Astrocyte of the hippocampus (primary cell): ENCODE results near the gene ZNF235.
"Not testable (repeated sequence)": the region's sequence is repeated elsewhere in the genome, so short reads cannot be mapped to it uniquely, and the experiment has no call there.

ENCODE experiments used
- DNase-seq: peaks from one replicate; pipeline ENCODE4 v3.0.0; 2011; ENCODE audit warnings: low read depth, low spot score

The ZNF235 gene

DNA sequence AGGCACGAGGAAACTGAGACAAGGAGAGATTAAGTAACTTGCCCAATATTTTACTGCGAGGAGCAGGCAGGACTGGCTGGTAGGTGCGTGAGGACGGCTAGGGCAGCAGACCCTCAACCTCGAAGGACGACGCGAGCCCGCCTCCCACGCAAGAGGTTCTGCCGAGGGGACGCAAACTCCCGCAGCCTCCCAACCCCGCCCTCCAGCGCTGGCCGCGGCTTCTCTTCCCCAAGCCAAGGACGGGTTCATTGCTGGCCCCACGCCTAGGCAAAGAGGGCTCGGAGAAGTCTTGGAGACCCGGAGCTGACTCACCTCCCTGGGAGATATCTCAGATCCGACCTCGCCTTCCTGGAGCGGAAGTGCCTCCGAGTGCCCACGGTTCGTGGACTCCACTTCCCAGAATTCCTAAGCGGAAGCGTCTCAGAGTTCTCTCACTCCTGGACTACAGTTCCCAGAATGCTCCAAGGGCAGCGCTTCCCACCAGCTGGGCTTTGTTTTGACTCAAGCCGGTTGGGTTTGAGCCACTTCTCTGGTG is at the start of gene ZNF235:
Gene ZNF235 (minus strand): TSS at position 367 of the 535 bp plus-strand sequence. CDS start 1,621 bp downstream, outside the sequence.
- DNase-seq, result peak; percentile 99

DNA sequence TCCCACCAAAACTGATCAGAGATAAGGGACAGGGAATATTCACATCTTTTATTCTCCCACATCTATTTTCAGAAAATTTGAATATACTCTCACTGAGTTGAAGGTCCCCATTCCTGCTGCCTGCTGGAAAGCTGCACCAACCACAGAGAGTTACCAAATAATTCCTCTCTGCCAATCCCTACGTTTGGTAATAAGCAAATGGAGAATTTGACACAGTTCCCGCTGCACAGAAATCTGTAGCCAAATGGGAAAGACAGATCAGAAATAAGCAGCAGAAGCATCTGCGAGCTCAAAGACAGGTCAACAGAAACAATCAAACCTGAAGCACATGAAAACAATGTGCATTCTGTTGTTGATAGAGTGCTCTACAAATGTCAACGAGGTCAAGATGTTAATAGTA is 41.7 kb upstream of the ZNF235 start:
- DNase-seq, result peak; percentile 37

DNA sequence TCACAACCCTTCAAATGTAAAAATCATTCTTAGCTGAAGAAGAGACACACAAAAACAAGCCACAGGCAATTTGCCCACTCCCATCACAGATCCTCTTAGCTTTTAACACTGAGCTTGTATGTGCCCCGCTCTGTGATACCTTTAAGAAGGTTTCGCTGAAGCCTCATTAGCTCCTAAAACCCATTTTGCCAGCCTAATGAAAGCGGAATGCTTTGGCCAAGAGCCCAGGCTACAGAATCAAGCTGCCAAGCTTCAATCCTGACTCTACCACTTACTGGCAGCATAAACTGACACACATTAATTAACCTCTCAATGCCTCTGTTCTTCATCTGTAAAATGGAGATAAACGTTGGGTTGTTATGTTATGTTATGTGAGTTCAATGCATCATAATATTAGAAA is 41.1 kb upstream of the ZNF235 start:
- DNase-seq, result peak; percentile 84

- no peak for DNase-seq
Measured at GRCh38 chr19:44344255-44344654, 39.4 kb upstream of the ZNF235 start.

- no peak for DNase-seq
Measured at GRCh38 chr19:44341794-44342193, 37.0 kb upstream of the ZNF235 start.

GRCh38 chr19:44334639-44335038 is 29.8 kb upstream of the ZNF235 start:
- DNase-seq, result not testable (repeated sequence)

DNA sequence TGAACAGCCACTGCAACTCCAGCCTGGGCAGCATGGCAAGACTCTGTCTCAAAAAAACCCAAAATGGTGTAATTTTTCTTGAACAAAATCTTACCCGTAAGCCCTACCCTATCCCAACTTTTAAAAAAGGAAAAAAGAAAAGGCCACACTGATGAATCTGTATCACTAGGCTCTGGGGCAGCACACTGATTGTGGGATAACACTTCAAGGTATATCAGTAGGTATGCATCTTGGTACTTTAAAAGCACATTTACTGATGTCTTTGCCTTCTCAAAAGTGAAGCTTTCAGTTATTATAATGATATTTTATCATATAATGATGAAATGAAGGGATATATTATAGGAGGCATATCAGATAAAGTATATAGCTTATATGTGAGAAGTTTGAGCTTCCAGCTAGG is 27.3 kb upstream of the ZNF235 start:
- no peak for DNase-seq

DNA sequence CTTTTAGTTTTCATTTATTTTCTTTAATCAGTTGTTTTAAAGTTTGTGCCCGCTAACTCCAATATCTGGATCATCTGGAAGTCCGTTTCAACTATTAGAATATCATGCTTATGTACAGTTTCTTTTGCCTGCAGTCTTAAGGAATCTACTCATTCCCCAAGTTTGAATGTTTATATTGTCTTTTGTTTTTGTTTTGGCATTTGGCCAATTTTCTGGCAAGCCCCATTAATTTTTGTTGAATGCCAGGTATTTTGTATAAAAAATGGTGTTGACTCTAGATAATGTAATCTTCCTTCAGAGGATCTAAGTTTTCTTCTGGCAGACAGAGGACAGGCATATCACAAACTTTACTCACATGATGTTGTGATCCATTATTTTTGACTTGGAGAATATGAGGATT is 11.1 kb upstream of the ZNF235 start:
- peak; percentile 4 for DNase-seq

DNA sequence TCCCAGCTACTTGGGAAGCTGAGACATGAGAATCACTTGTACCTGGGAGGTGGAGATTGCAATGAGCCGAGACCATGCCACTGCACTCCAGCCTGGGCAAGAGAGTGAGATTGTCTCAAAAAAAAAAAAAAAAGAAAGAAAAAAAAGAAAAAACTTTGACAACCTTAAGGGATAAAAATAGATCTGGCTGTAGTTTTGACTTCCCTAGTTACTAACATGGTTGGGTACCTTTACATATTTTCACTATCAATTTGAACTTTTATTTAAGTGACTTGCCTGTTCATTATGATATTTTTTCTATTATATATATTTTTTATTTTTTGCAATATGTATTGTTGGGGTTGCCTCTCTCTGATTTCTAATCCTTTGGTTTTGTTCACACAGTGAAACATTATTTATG is 8.4 kb upstream of the ZNF235 start:
- DNase-seq, result no peak

DNA sequence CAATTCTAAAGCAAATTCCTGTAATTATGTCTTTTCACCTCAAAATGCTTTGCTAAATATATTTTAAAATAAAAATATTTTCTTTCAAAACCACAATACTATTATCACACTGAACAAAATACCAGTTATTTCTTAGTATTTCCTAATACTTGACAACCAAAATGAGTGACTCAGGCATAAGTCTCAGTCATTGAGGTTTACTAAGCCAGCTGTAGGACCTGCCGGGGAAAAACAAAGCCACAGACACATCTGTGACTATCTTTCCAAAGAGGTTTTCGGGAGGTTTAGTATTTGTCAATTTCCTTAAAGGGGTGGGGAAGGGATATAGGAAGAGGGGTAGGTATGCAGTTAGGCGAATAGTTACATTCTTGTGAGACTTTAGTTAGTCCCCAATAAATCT is 3.2 kb upstream of the ZNF235 start:
- no peak for DNase-seq

- no peak for DNase-seq
Measured at GRCh38 chr19:44306283-44306682, 1.5 kb upstream of the ZNF235 start.

GRCh38 chr19:44305457-44305856 is 632 bp upstream of the ZNF235 start:
- no peak for DNase-seq

GRCh38 chr19:44303976-44304568 is 753 bp downstream of the ZNF235 start:
- DNase-seq, result peak; percentile 57

DNA sequence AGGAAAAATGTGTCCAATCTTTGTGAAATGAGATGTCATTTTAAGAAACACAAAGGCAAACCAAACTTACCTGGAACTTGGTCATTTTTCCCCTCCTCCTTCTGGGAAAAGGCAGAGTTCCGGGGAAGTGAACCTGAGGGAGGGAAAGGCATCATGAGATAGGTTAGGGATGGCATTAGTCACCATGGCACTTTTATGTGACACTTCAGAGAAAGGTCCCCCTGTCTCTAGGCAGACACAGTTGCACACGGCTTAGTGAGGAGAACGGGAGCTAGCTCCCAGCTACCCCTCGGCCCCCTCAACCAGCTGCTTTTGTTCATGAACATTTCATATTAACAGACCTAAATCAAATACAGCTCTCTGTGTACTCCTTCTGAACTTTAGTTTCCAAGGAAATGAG is 1.5 kb downstream of the ZNF235 start:
- DNase-seq, result peak; percentile 5

- no peak for DNase-seq
Measured at GRCh38 chr19:44284968-44285367, 19.9 kb downstream of the ZNF235 start.

DNA sequence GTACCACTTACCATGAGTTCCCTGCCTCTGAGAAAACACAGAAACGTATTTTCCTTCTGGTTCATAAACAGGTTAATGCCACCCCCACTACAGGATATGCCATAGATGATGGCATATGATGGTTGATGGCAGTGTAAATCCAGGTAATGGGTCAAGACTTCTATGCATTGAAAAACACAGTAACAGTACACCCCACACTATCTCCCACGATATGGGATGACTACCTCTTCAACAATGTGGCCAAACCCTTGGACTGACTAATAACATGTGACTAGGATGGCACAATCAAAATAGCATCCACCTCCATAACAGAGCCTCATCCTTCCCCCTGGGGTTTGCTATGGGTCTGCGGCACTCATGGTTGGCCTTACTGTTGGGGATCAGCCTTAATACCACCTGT is 22.0 kb downstream of the ZNF235 start:
- DNase-seq, result no peak

- DNase-seq, result no peak
Measured at GRCh38 chr19:44280916-44281315, 23.9 kb downstream of the ZNF235 start.

DNA sequence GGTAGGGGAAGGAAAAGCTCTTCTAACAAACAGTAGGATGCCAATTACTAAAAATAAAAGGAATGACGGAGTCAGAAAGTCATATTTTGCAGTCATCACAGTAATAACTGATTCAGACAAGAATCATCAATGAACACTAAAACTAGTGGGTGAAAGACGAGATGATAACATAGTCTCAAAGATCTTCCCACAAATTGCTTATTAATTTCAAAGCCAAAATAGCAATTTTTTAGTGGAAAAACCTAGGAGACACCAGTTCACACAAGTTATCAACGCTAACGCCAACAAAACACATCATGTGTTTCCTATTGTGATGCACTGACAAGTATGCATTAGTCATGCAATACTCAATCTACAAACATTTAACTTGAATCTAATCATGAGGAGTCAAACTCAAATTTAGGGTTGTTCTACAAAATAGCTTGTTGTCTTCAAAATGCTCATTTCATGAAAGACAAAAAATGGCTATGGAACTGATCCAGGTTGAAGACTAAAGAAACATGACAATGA is 26.6 kb downstream of the ZNF235 start:
- DNase-seq, result no peak

GRCh38 chr19:44277331-44277730 is 27.5 kb downstream of the ZNF235 start:
- DNase-seq, result no peak

- DNase-seq, result no peak
Measured at GRCh38 chr19:44260695-44261446, 44.0 kb downstream of the ZNF235 start.

GRCh38 chr19:44260343-44260681 is 44.5 kb downstream of the ZNF235 start:
- DNase-seq, result no peak

DNA sequence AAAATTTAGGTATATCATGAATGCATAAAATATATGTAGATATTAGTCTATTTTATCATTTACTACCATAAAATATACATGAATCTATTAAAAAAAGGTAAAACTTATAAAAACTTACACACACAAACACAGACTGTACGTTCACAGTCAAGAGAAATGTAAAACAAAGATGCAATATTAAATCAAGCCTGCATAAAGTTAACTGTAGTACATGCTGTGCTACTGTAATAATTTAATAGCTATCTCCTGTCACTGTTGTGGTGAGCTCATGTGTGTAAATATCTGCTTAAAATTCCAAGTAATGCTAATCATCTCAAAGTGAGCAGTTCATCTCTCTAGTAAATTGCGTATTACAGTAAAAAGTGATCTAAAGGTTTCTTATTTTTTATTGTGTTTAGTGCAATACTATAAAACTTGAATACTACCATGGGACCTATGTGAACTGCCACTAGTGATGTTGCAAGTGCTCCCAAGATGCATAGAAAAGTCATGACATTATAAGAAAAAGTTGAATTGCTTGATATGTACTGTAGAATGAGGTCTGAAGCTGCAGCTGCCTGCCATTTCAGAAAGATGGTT is 45.9 kb downstream of the ZNF235 start:
- no peak for DNase-seq

DNA sequence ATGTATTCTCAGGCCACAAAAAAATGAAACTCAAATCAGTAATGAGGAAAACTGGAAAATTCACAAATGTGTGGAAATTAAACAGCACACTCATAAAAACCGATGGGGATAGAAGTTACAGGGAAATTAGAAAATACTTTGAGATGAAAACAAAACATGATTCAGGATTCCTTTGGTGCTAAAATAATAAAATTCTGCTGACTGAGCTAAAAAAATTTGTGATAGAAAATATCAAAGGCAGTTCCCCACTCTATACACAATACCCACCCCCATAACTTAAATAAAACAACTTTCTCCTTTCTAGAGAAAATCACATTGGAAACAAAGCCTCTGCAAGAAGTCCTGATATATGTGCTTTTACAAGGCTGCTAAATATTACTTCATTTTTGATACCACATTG is 46.7 kb downstream of the ZNF235 start:
- no peak for DNase-seq
